ENCODE measurements around the gene SHISA6. TPM values are rescaled to one million over a fixed set of nuclear protein-coding genes. Genes with fewer than 3 reads are reported as not detected.

The SHISA6 gene
- total RNA-seq, 1 experiment from 2014 or later = not detected

DNA sequence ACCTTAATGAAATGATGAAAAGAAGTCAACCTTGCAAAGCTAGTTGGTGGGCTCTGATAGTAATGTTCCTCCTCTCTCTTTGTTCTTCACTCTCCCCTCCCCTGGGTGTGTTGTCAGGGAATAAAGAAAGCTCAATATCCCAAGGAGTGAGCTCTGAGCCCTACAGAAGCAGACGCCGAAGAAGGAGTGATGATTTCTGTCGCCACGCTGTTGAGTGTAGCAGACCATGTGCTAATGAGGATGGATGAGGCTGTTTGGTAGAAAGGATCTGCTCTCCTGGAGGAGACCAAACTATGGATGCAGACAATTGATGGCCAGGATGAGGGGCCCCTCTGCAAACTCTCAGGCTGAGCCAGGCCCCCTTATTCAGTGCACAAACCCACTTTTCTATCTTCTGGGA is 217.3 kb downstream of the SHISA6 start:
- BruUV-seq (replicated peaks) = no TSS peak
- ChIA-PET POLR2A (no interaction called here), CTCF (no interaction called here)

GRCh38 chr17:11459861-11460331 is 218.9 kb downstream of the SHISA6 start:
- TF ChIP-seq, protein P1, sequence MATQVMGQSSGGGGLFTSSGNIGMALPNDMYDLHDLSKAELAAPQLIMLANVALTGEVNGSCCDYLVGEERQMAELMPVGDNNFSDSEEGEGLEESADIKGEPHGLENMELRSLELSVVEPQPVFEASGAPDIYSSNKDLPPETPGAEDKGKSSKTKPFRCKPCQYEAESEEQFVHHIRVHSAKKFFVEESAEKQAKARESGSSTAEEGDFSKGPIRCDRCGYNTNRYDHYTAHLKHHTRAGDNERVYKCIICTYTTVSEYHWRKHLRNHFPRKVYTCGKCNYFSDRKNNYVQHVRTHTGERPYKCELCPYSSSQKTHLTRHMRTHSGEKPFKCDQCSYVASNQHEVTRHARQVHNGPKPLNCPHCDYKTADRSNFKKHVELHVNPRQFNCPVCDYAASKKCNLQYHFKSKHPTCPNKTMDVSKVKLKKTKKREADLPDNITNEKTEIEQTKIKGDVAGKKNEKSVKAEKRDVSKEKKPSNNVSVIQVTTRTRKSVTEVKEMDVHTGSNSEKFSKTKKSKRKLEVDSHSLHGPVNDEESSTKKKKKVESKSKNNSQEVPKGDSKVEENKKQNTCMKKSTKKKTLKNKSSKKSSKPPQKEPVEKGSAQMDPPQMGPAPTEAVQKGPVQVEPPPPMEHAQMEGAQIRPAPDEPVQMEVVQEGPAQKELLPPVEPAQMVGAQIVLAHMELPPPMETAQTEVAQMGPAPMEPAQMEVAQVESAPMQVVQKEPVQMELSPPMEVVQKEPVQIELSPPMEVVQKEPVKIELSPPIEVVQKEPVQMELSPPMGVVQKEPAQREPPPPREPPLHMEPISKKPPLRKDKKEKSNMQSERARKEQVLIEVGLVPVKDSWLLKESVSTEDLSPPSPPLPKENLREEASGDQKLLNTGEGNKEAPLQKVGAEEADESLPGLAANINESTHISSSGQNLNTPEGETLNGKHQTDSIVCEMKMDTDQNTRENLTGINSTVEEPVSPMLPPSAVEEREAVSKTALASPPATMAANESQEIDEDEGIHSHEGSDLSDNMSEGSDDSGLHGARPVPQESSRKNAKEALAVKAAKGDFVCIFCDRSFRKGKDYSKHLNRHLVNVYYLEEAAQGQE (IDR thresholded peaks at IDR 0.05; ENCODE audit: insufficient read depth in 1 of 2, low read depth in 2 of 2, low read length in 1 of 2) = no peak
- no peak for TF ChIP-seq SIN3A (IDR thresholded peaks at IDR 0.05; ENCODE audit: borderline replicate concordance, insufficient read depth, low read depth, low read length)
- no peak for TF ChIP-seq POLR2AphosphoS5 (IDR thresholded peaks at IDR 0.05; ENCODE audit: low read depth, low read length)
- no peak for TF ChIP-seq CTCF (IDR thresholded peaks at IDR 0.05)
- no peak for TF ChIP-seq TCF7L2 (IDR thresholded peaks at IDR 0.05; ENCODE audit: low read depth, low read length)
- in situ Hi-C loops (cut with HindIII; ENCODE audit: low pct_unique_long_range_greater_than_20kb, low sequenced_read_pairs) (no loop called here), intact Hi-C loops (cut with micrococcal nuclease; ENCODE audit: unreplicated experiment) (no loop called here)
- POLR2A ChIA-PET = no interaction called here
- CTCF ChIA-PET = no interaction called here
- H3K4me3 ChIP-seq (ENCODE audit: low read depth in 2 of 2, low read length in 2 of 2) = no peak overlapping the region
- H3K27ac ChIP-seq (ENCODE audit: low read length) = no peak overlapping the region
- BruUV-seq (replicated peaks) = no TSS peak
- ATAC-seq (no peak), DNase-seq (ENCODE audit: low read depth, low spot score) (no peak)
- no peaks in the 10 kb centered on the region for H3K9me3 ChIP-seq (ENCODE audit: control insufficient read depth, insufficient read depth, low read depth, low read length)
- H3K4me1 ChIP-seq (ENCODE audit: control insufficient read depth, insufficient read depth, low read length) = no peaks in the 10 kb centered on the region
- no peaks in the 10 kb centered on the region for H3K27me3 ChIP-seq (ENCODE audit: control insufficient read depth, insufficient read depth, low read length)
- H3K36me3 ChIP-seq (ENCODE audit: control insufficient read depth, insufficient read depth, low read length) = no peaks in the 10 kb centered on the region

More for the DNA sequence above, 217.3 kb downstream of the SHISA6 start:
- Histone ChIP-seq H3K27ac (ENCODE audit: low read length) (no peak overlapping the region), H3K4me3 (ENCODE audit: low read depth in 2 of 2, low read length in 2 of 2) (no peak overlapping the region), H3K36me3 (ENCODE audit: control insufficient read depth, insufficient read depth, low read length) (no peaks in the 10 kb centered on the region), H3K9me3 (ENCODE audit: control insufficient read depth, insufficient read depth, low read depth, low read length) (no peaks in the 10 kb centered on the region), H3K27me3 (ENCODE audit: control insufficient read depth, insufficient read depth, low read length) (no peaks in the 10 kb centered on the region), H3K4me1 (ENCODE audit: control insufficient read depth, insufficient read depth, low read length) (no peaks in the 10 kb centered on the region)
- intact Hi-C loops (cut with micrococcal nuclease; ENCODE audit: unreplicated experiment) = no loop called here
- DNase-seq (ENCODE audit: low read depth, low spot score) = no peak
- in situ Hi-C loops (cut with HindIII; ENCODE audit: low pct_unique_long_range_greater_than_20kb, low sequenced_read_pairs) = no loop called here
- TF ChIP-seq SIN3A (IDR thresholded peaks at IDR 0.05; ENCODE audit: borderline replicate concordance, insufficient read depth, low read depth, low read length) (no peak), CTCF (IDR thresholded peaks at IDR 0.05) (no peak)
- no peak for ATAC-seq

Measured in Panc1 (cell line).